OCI-LY7 (cell line): Measurements from ENCODE around the gene RELB.

Experiments used
- CTCF ChIP-seq: fragments of 200-600 bp; sonication (generic); conservative IDR thresholded peaks from 2 replicates; pipeline ENCODE4 v1.5.1; 2014; ENCODE audit warnings: mild to moderate bottlenecking, antibody characterized with exemption, low read length, moderate library complexity, mixed read lengths
- EZH2phosphoT487 ChIP-seq: fragments of 200-600 bp; sonication (generic); IDR thresholded peaks from 2 replicates; pipeline ENCODE4 v1.6.1; 2018; ENCODE audit warnings: low read depth, borderline replicate concordance, mild to moderate bottlenecking, mixed run types, antibody characterized with exemption, low read length, moderate library complexity, mixed read lengths

DNA sequence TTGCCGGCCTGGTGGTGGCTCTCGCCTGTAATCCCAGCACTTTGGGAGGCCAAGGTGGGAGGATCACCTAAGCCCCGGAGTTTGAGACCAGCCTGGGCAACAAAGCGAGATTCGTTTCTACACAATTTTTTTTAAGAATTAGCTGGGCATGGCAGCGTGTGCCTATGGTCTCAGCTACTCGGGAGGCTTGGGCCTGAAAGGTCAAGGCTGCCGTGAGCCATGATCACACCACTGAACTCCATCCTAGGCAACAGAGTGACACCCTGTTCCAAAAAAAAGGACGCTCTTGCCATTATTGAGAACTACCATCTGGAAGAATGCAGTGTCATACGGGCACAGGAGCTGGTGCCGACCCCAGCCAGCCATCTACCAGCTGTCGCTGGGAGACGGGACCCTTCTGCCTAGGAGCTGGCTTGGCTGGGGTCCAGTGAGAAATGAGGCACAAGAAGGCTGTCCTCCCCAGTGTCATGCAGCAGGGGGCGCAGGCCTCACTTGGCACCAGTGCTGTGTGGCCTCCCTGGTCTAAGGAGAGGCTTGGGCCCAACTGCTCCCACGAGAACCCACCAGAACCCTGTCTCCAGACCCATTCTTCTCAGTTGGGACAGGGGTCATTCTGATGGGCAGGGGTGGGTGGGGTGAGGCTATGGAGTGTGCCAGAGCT lies 12.2 kb upstream of the RELB start:
- TF ChIP-seq CTCF (peak; percentile 88), EZH2phosphoT487 (no peak)
